HepG2 (cell line): ENCODE results near the gene KDM8. TPM values are rescaled to one million over a fixed set of nuclear protein-coding genes. Genes with fewer than 3 reads are reported as not detected.

Experiments used
- ATAC-seq: fragments of 200-7000 bp; cut with Tn5 transposase; 3 replicates; pipeline ENCODE4 v1.9.1; 2020; ENCODE audit warnings: mild to moderate bottlenecking, moderate library complexity
- BruUV-seq: library from RNA; stranded (reverse); fragments of 400-500 nt; replicated peaks from 2 replicates; lab custom pipeline; 2021; lab: Mats Ljungman, UMichigan
- CTCF ChIA-PET: fragments of 300-600 bp; formaldehyde crosslinking; extraction: SDS; loops from one replicate; lab custom pipeline; 2021; ENCODE audit warnings: low total read pairs, inconsistent platforms, low intra/inter-chr PET ratio; lab: Yijun Ruan, JAX
- POLR2A ChIA-PET: fragments of 350-600 bp; sonication (Branson Sonifier 250); formaldehyde crosslinking; loops from one replicate; lab custom pipeline; 2020; ENCODE audit warnings: antibody characterized with exemption, inconsistent platforms; lab: Yijun Ruan, JAX
- DNase-seq: peaks from one replicate; pipeline ENCODE4 v3.0.0-alpha.2; 2015; ENCODE audit warnings: low spot score
- FAIRE-seq: peaks from 3 replicates; lab custom pipeline; 2011; peaks lifted over from hg19 to GRCh38; lab: Jason Lieb, UNC
- H2AFZ ChIP-seq: one replicate; pipeline ENCODE4 v1.6.1; 2011; ENCODE audit warnings: low read length, inconsistent platforms
- H3K27ac ChIP-seq: fragments of 300-600 bp; 3 replicates; pipeline ENCODE4 v1.8.0; 2011; ENCODE audit warnings: mixed run types, mild to moderate bottlenecking, mixed read lengths, low read length, inconsistent platforms; ENCODE audit not compliant: insufficient read depth; ENCODE audit errors: extremely low read length
- H3K27me3 ChIP-seq, 2 experiments: fragments of 200-600 bp in 1 of 2; 2 replicates in 1 of 2; 3 replicates in 1 of 2; pipeline versions ENCODE4 v1.6.0 to v1.8.0; 2011; ENCODE audit warnings: low read length in 2 of 2, mild to moderate bottlenecking in 2 of 2, moderate library complexity in 2 of 2, inconsistent platforms in 1 of 2; ENCODE audit not compliant: insufficient read depth in 2 of 2, control insufficient read depth in 1 of 2
- H3K36me3 ChIP-seq, 2 experiments: fragments of 200-600 bp in 1 of 2; replicated peaks in 1 of 2; 2 replicates in 1 of 2; 3 replicates in 1 of 2; pipeline versions ENCODE4 v1.5.1 to v1.8.0; 2011; ENCODE audit warnings: low read length in 2 of 2, inconsistent platforms in 1 of 2; ENCODE audit not compliant: insufficient read depth in 2 of 2, control insufficient read depth in 1 of 2
- H3K4me1 ChIP-seq: 2 replicates; pipeline ENCODE4 v1.5.1; 2012; ENCODE audit warnings: low read length, inconsistent platforms; ENCODE audit not compliant: insufficient read depth
- H3K4me2 ChIP-seq: 2 replicates; pipeline ENCODE4 v1.6.0; 2011; ENCODE audit warnings: low read depth, low read length, inconsistent platforms
- H3K4me3 ChIP-seq, 3 experiments: fragments of 200-600 bp in 1 of 3; sonication (generic), shearing (Covaris generic) in 1 of 3; replicated peaks in 1 of 3; 2 replicates each; pipeline ENCODE4 v1.5.1; 2011 to 2016; ENCODE audit warnings: low read length in 3 of 3, inconsistent platforms in 2 of 3, low read depth in 2 of 3, mild to moderate bottlenecking in 2 of 3, control low read depth in 1 of 3, mixed read lengths in 1 of 3; ENCODE audit not compliant: insufficient read depth in 1 of 3
- H3K79me2 ChIP-seq: one replicate; pipeline ENCODE4 v1.6.1; 2011; ENCODE audit warnings: low read length, inconsistent platforms; ENCODE audit not compliant: insufficient read depth
- H3K9ac ChIP-seq: 2 replicates; pipeline ENCODE4 v1.6.0; 2011; ENCODE audit warnings: mild to moderate bottlenecking, low read depth, low read length, inconsistent platforms; ENCODE audit not compliant: insufficient read depth
- H3K9me3 ChIP-seq: 2 replicates; pipeline ENCODE4 v1.5.1; 2012; ENCODE audit warnings: mild to moderate bottlenecking, low read length
- H4K20me1 ChIP-seq: 2 replicates; pipeline ENCODE4 v1.6.0; 2011; ENCODE audit warnings: inconsistent platforms, mild to moderate bottlenecking, low read length, moderate library complexity; ENCODE audit not compliant: insufficient read depth
- ARNTL ChIP-seq: sonication (generic); formaldehyde crosslinking; IDR thresholded peaks from 2 replicates; pipeline ENCODE4 v1.4.0; 2020; ENCODE audit warnings: mild to moderate bottlenecking, missing genetic modification reagents
- ELF3 ChIP-seq: IDR thresholded peaks from 2 replicates; pipeline ENCODE4 v1.6.1; 2016; ENCODE audit warnings: missing genetic modification reagents, missing compliant biosample characterization
- KDM5B ChIP-seq: sonication (generic); formaldehyde crosslinking; IDR thresholded peaks from 2 replicates; pipeline ENCODE4 v1.4.0; 2020; ENCODE audit warnings: missing genetic modification reagents, mild to moderate bottlenecking, borderline replicate concordance
- MAZ ChIP-seq, 2 experiments: sonication (generic) in 1 of 2; formaldehyde crosslinking in 1 of 2; IDR thresholded peaks; 2 replicates each; pipeline versions ENCODE4 v1.5.0 to v1.6.1; 2012 to 2020; ENCODE audit warnings: low read depth in 2 of 2, mild to moderate bottlenecking in 2 of 2, borderline replicate concordance in 1 of 2, improper control_type of control experiment in 1 of 2, low read length in 1 of 2, missing genetic modification reagents in 1 of 2, moderate library complexity in 1 of 2
- TBL1XR1 ChIP-seq: fragments of 150-350 bp; IDR thresholded peaks from 2 replicates; pipeline ENCODE4 v1.6.1; 2014; ENCODE audit warnings: borderline replicate concordance, low read length; ENCODE audit not compliant: partially characterized antibody
- ZMYM3 ChIP-seq: sonication (generic); formaldehyde crosslinking; IDR thresholded peaks from 2 replicates; pipeline ENCODE4 v1.5.1; 2020; ENCODE audit warnings: mild to moderate bottlenecking, missing genetic modification reagents
- ZNF121 ChIP-seq: sonication (generic); formaldehyde crosslinking; IDR thresholded peaks from 2 replicates; pipeline ENCODE4 v1.5.0; 2020; ENCODE audit warnings: mild to moderate bottlenecking, missing genetic modification reagents
- ZNF264 ChIP-seq: sonication (generic); formaldehyde crosslinking; IDR thresholded peaks from 2 replicates; pipeline ENCODE4 v1.4.0; 2020; ENCODE audit warnings: missing genetic modification reagents
- WGBS: methylation state at CpG from one replicate; pipeline ENCODE4 v1.1.6; 2017; ENCODE audit warnings: low lambda C conversion rate; 5-methylcytosine and 5-hydroxymethylcytosine counted together
- in situ Hi-C: cut with HindIII; loops from 2 replicates; pipeline ENCODE4 v1.10.0; 2017; ENCODE audit warnings: low pct_unique_long_range_greater_than_20kb; ENCODE audit not compliant: extremely low pct_ligation_motif_present
- intact Hi-C: fragments of 100-400 bp; cut with micrococcal nuclease; formaldehyde crosslinking; loops from one replicate; pipeline ENCODE4 v1.10.0; 2022; ENCODE audit not compliant: unreplicated experiment
- polyA plus RNA-seq, 8 experiments: library from polyadenylated mRNA; depleted of rRNA in 3 of 8; stranded (reverse) in 7 of 8; unstranded in 1 of 8; fragments of >200 nt; fragmentation: Illumina TruSeq in 4 of 8; extraction: Trizol in 4 of 8; gene quantifications; 2 replicates each; pipeline versions ENCODE4 v1.2.1 to v1.2.3, GENCODE V29; 2011 to 2016; ENCODE audit warnings: low read depth in 4 of 8, missing spikeins in 1 of 8, mixed read lengths in 1 of 8; ENCODE audit not compliant: insufficient read depth in 1 of 8
- total RNA-seq, 5 experiments: library from RNA; depleted of rRNA; stranded (reverse); fragments of >200 nt; fragmentation: Illumina TruSeq; extraction: Trizol; gene quantifications; 2 replicates each; pipeline ENCODE4 v1.2.3, GENCODE V29; 2016; ENCODE audit warnings: low read depth in 1 of 5
- TF ChIP-seq, protein P1 (sequence below): sonication (generic); formaldehyde crosslinking; IDR thresholded peaks from 2 replicates; pipeline ENCODE4 v1.5.0; 2020; ENCODE audit warnings: missing genetic modification reagents

Gene KDM8
- total and polyA plus RNA-seq, 2 of the 13 experiments (the other 11 are each of a cell fraction or from before 2014, with no cell fraction given): 3.3 to 8.6 TPM

DNA sequence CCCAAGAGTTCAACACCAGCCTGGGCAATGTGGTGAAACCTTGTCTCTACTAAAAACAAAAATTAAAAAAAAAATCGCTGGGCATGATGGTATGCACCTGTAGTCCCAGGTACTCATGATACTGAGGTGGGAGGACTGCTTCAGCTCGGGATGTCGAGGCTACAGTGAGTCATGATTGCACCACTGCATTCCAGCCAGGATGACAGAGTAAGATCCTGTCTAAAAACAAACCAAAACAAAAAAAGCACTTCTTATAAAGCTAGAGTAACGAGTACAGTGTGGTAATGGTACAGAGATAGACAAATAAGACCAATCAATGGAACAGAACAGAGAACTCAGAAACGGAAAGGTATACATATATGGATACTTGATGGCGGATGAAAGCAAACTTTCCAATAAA lies 60.8 kb downstream of the KDM8 start (continued):
- TF ChIP-seq ELF3 (CRISPR knock-in tag) (peak; percentile 63; the same call in 1 of the 2 replicates), KDM5B (CRISPR knock-in tag) (no peak), ARNTL (CRISPR knock-in tag) (no peak), ZNF264 (CRISPR knock-in tag) (peak; percentile 77; the same call in 1 of the 2 replicates), MAZ (IDR thresholded peaks at IDR 0.05; ENCODE audit: borderline replicate concordance, low read depth, low read length) (no peak), MAZ (CRISPR knock-in tag; IDR thresholded peaks at IDR 0.05; ENCODE audit: low read depth) (no peak)
- TF ChIP-seq, protein P1, sequence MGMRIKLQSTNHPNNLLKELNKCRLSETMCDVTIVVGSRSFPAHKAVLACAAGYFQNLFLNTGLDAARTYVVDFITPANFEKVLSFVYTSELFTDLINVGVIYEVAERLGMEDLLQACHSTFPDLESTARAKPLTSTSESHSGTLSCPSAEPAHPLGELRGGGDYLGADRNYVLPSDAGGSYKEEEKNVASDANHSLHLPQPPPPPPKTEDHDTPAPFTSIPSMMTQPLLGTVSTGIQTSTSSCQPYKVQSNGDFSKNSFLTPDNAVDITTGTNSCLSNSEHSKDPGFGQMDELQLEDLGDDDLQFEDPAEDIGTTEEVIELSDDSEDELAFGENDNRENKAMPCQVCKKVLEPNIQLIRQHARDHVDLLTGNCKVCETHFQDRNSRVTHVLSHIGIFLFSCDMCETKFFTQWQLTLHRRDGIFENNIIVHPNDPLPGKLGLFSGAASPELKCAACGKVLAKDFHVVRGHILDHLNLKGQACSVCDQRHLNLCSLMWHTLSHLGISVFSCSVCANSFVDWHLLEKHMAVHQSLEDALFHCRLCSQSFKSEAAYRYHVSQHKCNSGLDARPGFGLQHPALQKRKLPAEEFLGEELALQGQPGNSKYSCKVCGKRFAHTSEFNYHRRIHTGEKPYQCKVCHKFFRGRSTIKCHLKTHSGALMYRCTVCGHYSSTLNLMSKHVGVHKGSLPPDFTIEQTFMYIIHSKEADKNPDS (CRISPR knock-in tag): 0 out of 2 replicates have a peak, but pooled peaks have one; percentile 65

DNA sequence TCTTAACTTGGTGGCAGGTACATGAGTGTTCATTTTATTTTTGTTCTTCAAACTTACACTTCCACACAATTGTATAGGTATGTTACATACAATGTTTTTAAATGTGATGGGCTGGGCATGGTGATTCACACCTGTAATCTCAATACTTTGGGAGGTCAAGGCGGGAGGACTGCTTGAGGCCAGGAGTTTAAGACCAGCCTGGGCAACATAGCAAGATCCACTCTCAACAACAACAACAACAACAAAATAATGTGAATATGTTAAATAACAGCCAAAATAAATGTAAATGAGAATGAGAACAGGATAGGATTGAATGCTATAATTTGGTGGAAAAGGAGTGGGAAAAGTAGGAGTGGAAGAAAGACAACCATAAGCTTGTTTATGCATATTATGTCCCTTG lies 62.7 kb downstream of the KDM8 start:
- FAIRE-seq (no peak), DNase-seq (no peak), ATAC-seq (no peak)
- intact Hi-C loops: loop anchor here (2.0 kb wide), 2 partner anchors 23 to 31 kb away; no protein-coding TSS in a partner anchor
- BruUV-seq: no TSS peak
- ChIA-PET CTCF (no interaction called here), POLR2A (interaction anchor here (0.9 to 2.4 kb wide), 2 partner anchors 47 to 50 kb away, joined by 4 to 8 read pairs; no protein-coding TSS in a partner anchor)
- H3K4me1 ChIP-seq: peaks cover 76% of the 10 kb centered on the region
- peaks cover 37% of the 10 kb centered on the region for H3K79me2 ChIP-seq
- no peaks in the 10 kb centered on the region for H3K9me3 ChIP-seq
- no peaks in the 10 kb centered on the region for H3K36me3 ChIP-seq
- H3K4me3 ChIP-seq: no peak overlapping the region
- TF ChIP-seq ZMYM3 (CRISPR knock-in tag) (0 out of 2 replicates have a peak, but pooled peaks have one; percentile 12), ZNF121 (CRISPR knock-in tag) (peak; percentile 92), TBL1XR1 (no peak)
- WGBS: 97% methylated on average over 1 of the region's 1 CpG
- no peak overlapping the region for H3K4me2 ChIP-seq
- H3K9ac ChIP-seq: no peak overlapping the region
- no peak overlapping the region for H2AFZ ChIP-seq
- in situ Hi-C loops: loop anchor here (5.0 kb wide), 1 partner anchor 46 kb away; the partner anchor contains the start of gene IL4R
- H3K27me3 ChIP-seq: no peaks in the 10 kb centered on the region; a peak in 1 of 5 replicates
- H4K20me1 ChIP-seq: no peaks in the 10 kb centered on the region
- peak overlapping the region; percentile 40 for H3K27ac ChIP-seq
